ENCODE results near the gene CPSF2. TPM values are rescaled to one million over a fixed set of nuclear protein-coding genes. Genes with fewer than 3 reads are reported as not detected.

The CPSF2 gene
- total RNA-seq, result 10 to 100 TPM; 24.3 to 48.7 (median 25.4) TPM

DNA sequence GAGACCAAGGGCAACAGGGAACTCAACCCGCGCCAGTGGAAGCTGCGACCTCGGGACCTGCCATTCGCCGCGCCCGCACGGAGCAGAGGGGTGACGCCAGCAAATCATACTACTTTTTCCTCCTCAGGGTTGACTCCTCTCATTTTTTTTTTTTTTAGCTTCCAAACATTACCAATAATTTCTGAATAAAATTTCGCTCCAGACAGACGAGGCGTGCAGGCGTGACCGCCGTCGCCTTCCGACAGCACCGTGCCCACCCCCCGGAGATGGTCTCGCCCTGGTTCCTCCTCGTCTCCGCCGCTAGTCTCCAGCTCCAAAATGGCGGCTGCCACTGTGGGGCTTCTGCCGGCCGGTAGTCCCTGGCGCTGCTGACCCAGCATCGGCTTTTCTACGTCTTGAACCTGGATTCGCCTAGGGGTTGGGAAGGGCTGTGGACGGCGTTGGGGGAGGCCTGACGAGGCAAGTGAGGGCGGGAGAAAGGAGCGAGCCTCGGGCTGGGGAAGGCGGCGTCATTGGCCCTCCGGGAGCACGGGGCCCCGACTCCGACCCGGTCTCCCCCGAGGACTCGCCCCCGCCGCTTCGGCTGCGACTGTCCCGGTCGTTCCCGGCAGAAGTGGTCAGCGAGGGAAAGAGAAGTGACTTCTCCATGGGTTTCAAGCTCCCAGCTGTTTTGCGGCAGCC, at the start of gene CPSF2, which contains the start of gene NDUFB1:
CPSF2 (plus strand) TSS at position 300 of the 681 bp plus-strand sequence. CDS start 9,016 bp downstream, outside the sequence.
NDUFB1 (minus strand) TSS at position 37 of the 681 bp plus-strand sequence. CDS start 4,069 bp downstream, outside the sequence.
- Histone ChIP-seq H3K4me1 (peaks cover 0 to 22% (median 6%) of the 10 kb centered on the region in 4 donors), H3K4me3 (peak within 1 kb of the TSS; percentile 69 to 96 (median 84)), H3K27ac (peak within 1 kb of the TSS; percentile 85 to 95 (median 90)), H3K9me3 (no peaks in the 10 kb centered on the region), H3K27me3 (no peaks in the 10 kb centered on the region), H3K36me3 (peaks cover 0 to 21% (median 0%) of the 10 kb centered on the region in 3 donors)
- TF ChIP-seq, protein P1, sequence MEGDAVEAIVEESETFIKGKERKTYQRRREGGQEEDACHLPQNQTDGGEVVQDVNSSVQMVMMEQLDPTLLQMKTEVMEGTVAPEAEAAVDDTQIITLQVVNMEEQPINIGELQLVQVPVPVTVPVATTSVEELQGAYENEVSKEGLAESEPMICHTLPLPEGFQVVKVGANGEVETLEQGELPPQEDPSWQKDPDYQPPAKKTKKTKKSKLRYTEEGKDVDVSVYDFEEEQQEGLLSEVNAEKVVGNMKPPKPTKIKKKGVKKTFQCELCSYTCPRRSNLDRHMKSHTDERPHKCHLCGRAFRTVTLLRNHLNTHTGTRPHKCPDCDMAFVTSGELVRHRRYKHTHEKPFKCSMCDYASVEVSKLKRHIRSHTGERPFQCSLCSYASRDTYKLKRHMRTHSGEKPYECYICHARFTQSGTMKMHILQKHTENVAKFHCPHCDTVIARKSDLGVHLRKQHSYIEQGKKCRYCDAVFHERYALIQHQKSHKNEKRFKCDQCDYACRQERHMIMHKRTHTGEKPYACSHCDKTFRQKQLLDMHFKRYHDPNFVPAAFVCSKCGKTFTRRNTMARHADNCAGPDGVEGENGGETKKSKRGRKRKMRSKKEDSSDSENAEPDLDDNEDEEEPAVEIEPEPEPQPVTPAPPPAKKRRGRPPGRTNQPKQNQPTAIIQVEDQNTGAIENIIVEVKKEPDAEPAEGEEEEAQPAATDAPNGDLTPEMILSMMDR (IDR thresholded peaks at IDR 0.05), result no peak
- TF ChIP-seq POLR2A (IDR thresholded peaks at IDR 0.05), result peak in 1 of 2 donors; percentile 62
- DNase-seq, result peak; percentile 84 to 91 (median 89)

DNA sequence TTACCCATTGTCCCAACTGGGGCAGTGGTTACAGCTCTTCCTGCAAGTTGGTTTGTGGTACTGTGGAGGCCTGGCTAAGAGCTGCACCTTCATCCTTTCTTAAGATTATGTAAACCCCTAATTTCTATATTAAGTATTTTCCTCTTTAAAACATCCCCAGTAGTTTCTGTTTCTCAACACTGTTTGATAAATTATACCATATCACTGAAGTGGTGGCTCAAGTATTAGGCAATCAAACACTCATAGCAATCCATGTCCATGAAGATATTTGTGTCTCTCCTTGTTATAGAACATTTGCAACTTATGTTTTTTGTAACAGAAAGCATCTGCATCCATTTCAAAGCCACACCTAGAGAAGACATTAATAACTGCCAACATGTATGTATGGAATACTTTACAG, 47.2 kb upstream of the CPSF2 start:
- H3K36me3 ChIP-seq, result peaks cover 0 to 60% (median 0%) of the 10 kb centered on the region in 3 donors
- H3K9me3 ChIP-seq, result no peaks in the 10 kb centered on the region
- no peak for TF ChIP-seq POLR2A (IDR thresholded peaks at IDR 0.05)
- TF ChIP-seq, protein P1 (IDR thresholded peaks at IDR 0.05), result no peak
- no peak for DNase-seq
- H3K4me3 ChIP-seq, result no peak overlapping the region
- no peaks in the 10 kb centered on the region for H3K27me3 ChIP-seq
- H3K4me1 ChIP-seq, result no peaks in the 10 kb centered on the region
- no peak overlapping the region for H3K27ac ChIP-seq

DNA sequence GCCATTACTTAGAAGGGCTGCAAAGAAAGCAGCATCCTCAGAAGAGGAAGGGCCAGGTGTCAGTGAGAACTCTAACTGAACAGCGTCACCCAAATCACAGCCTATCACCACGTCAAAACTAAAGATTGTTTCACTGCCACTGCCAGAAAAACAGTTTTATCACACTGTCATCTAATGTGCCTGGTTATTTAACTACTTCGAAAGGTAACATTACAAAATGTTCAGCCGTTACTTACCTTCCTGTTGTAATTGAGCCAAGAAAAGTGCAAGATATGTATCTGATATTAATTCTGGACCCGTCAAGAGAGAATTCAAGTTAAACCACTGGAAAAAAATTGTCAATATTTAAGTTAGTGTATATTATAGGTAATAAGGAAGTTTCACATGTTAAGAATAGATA, 33.3 kb upstream of the CPSF2 start:
- Histone ChIP-seq H3K4me1 (no peaks in the 10 kb centered on the region), H3K27me3 (no peaks in the 10 kb centered on the region), H3K36me3 (peaks cover 0 to 53% (median 0%) of the 10 kb centered on the region in 3 donors), H3K4me3 (no peak overlapping the region), H3K9me3 (no peaks in the 10 kb centered on the region), H3K27ac (no peak overlapping the region)
- no peak for DNase-seq
- TF ChIP-seq POLR2A (IDR thresholded peaks at IDR 0.05), result no peak
- TF ChIP-seq, protein P1 (IDR thresholded peaks at IDR 0.05), result no peak

DNA sequence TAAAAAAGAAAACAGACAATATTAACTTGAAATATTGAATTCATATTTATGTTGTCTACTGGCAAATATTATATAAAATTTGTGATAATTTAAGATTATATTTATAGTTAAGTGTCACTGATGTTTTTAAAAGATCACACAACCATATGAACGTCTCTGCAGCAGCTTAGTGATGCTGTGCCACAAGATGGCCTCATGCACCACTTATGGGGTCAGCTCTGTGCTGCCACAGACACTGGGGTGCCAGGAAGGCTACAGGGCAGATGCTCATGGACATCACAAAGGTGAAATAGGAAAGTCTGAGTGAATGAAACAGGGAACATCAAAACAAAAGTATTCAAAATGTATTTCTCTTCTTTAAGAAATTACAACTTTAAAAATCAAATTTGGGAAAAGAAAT, 28.4 kb upstream of the CPSF2 start:
- no peaks in the 10 kb centered on the region for H3K4me1 ChIP-seq
- H3K4me3 ChIP-seq, result no peak overlapping the region
- no peak overlapping the region for H3K27ac ChIP-seq
- DNase-seq, result no peak
- H3K27me3 ChIP-seq, result no peaks in the 10 kb centered on the region
- H3K36me3 ChIP-seq, result peaks cover 0 to 35% (median 0%) of the 10 kb centered on the region in 3 donors
- TF ChIP-seq, protein P1 (IDR thresholded peaks at IDR 0.05), result no peak
- TF ChIP-seq POLR2A (IDR thresholded peaks at IDR 0.05), result no peak
- H3K9me3 ChIP-seq, result no peaks in the 10 kb centered on the region

DNA sequence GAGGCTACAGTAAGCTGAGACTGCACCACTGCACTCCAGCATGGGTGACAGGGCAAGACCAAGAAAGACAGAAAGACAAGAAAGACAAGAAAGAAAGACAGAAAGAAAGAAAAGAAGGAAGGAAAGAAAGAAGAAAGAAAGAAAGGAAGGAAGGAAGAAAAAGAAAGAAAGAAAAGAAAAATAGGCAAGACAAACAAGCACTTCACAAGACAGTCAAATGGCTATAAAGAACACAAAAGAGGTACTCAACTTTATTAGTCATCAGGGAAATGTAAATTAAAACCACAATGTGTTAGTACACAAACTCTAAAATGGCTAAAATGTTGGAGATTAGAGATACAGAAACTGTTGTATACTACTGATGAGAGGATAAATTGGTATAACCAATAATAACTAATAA, 22.0 kb upstream of the CPSF2 start:
- Histone ChIP-seq H3K36me3 (peaks cover 0 to 14% (median 0%) of the 10 kb centered on the region in 3 donors), H3K4me1 (peaks cover 0 to 15% (median 2%) of the 10 kb centered on the region in 4 donors), H3K9me3 (no peaks in the 10 kb centered on the region)

More for the DNA sequence above, 22.0 kb upstream of the CPSF2 start:
- H3K4me3 ChIP-seq, result no peak overlapping the region
- TF ChIP-seq, protein P1 (IDR thresholded peaks at IDR 0.05), result no peak
- no peak for TF ChIP-seq POLR2A (IDR thresholded peaks at IDR 0.05)
- H3K27me3 ChIP-seq, result no peaks in the 10 kb centered on the region
- H3K27ac ChIP-seq, result no peak overlapping the region
- DNase-seq, result no peak

Measured in Peyer's patch (tissue), 4 donors.